Measurements from ENCODE around the gene POU3F1. TPM values are rescaled to one million over a fixed set of nuclear protein-coding genes. Genes with fewer than 3 reads are reported as not detected.

POU3F1 gene
- total RNA-seq, 1 experiment from 2014 or later, result not detected

DNA sequence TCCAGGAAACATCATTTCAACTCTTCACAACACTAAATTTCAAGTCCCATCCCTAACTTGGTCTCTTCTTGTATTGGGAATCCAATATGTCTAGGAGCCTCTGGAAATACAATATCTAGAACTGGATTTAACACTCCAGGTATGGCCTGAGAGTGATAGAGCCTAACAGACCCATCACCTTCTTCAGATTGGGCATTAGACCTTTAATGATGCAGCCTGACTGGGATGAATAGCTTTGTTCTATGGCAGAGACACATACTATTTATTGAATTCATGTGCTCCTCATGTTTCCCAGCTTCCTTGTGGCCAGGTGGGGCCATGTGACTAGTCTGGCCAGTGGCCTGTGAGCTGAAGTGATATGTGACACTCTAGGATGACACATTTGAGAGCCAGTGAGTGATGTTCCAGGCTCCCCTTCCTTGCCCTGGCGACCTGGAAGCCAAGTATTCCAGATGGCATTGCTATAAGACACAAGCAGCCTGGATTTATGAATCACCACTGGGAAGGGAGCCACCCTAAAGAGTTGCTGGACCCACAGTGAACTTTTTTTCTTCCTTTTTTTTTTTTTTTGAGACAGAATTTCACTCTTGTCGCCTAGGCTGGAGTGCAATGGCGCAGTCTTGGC lies 31.0 kb upstream of the POU3F1 start:
- no peak for DNase-seq
- Mint-ChIP-seq H3K4me1 (ENCODE audit: low read depth, unreplicated experiment) (no peaks in the 10 kb centered on the region), H3K4me3 (ENCODE audit: low read depth, unreplicated experiment) (no peak overlapping the region), H3K27ac (ENCODE audit: unreplicated experiment) (no peak overlapping the region), H3K9me3 (ENCODE audit: low read depth, unreplicated experiment) (no peaks in the 10 kb centered on the region), H3K27me3 (ENCODE audit: unreplicated experiment) (peaks cover 78% of the 10 kb centered on the region), H3K36me3 (ENCODE audit: insufficient read depth, unreplicated experiment) (no peaks in the 10 kb centered on the region)
- TF ChIP-seq, protein P1, sequence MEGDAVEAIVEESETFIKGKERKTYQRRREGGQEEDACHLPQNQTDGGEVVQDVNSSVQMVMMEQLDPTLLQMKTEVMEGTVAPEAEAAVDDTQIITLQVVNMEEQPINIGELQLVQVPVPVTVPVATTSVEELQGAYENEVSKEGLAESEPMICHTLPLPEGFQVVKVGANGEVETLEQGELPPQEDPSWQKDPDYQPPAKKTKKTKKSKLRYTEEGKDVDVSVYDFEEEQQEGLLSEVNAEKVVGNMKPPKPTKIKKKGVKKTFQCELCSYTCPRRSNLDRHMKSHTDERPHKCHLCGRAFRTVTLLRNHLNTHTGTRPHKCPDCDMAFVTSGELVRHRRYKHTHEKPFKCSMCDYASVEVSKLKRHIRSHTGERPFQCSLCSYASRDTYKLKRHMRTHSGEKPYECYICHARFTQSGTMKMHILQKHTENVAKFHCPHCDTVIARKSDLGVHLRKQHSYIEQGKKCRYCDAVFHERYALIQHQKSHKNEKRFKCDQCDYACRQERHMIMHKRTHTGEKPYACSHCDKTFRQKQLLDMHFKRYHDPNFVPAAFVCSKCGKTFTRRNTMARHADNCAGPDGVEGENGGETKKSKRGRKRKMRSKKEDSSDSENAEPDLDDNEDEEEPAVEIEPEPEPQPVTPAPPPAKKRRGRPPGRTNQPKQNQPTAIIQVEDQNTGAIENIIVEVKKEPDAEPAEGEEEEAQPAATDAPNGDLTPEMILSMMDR (IDR thresholded peaks at IDR 0.05; ENCODE audit: unreplicated experiment), result no peak
- BruUV-seq (replicated peaks), result no TSS peak
- intact Hi-C loops (cut with micrococcal nuclease; ENCODE audit: unreplicated experiment), result no loop called here
- CTCF ChIA-PET, result interaction anchor here (0.6 kb wide), 1 partner anchor 120 kb away, joined by 5 read pairs; no protein-coding TSS in a partner anchor

DNA sequence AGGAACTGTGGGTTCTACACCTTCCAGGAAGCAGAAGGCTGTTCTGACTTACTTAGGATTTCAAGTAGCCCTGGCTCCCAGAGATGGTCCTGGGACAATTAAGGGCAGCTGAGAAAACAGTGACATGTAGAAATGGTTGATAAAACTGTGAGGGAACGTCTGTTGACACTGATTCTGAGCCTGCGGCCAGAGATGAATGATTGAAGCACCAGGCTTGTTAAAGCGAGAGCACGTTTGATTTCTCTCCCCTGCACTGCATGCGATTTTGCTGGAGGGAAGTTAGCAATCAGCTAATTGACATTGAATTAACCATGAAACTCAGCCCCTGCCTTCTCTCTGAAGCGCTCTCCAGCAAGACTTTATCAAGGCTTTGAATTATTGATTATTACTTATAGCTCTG lies 29.9 kb upstream of the POU3F1 start:
- intact Hi-C loops (cut with micrococcal nuclease; ENCODE audit: unreplicated experiment), result no loop called here
- H3K36me3 Mint-ChIP-seq (ENCODE audit: insufficient read depth, unreplicated experiment), result no peaks in the 10 kb centered on the region

DNA sequence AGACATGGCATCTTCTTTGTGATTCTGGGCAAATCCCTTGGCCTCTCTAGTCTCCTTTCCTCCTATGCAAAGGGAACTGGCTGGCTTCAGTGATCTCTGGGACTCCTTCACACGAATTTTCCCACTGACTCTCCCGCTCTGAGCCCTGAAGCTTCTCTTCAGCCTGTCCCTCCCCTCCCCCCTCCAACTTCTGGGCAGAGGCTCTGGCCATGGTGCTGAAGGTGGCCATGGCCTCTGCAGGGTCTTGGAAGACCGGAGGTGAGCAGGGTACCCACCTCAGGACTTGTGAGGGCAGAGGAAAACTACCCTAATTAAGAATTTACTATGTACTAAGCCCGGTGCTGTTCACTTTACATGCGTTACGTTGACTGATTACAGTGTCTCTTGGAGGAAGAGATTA lies 29.4 kb upstream of the POU3F1 start:
- Mint-ChIP-seq H3K4me1 (ENCODE audit: low read depth, unreplicated experiment) (no peaks in the 10 kb centered on the region), H3K27me3 (ENCODE audit: unreplicated experiment) (peaks cover 78% of the 10 kb centered on the region), H3K4me3 (ENCODE audit: low read depth, unreplicated experiment) (no peak overlapping the region), H3K27ac (ENCODE audit: unreplicated experiment) (no peak overlapping the region), H3K9me3 (ENCODE audit: low read depth, unreplicated experiment) (no peaks in the 10 kb centered on the region), H3K36me3 (ENCODE audit: insufficient read depth, unreplicated experiment) (no peaks in the 10 kb centered on the region)
- TF ChIP-seq, protein P1 (IDR thresholded peaks at IDR 0.05; ENCODE audit: unreplicated experiment), result no peak
- no TSS peak for BruUV-seq (replicated peaks)
- intact Hi-C loops (cut with micrococcal nuclease; ENCODE audit: unreplicated experiment), result no loop called here
- CTCF ChIA-PET, result no interaction called here
- DNase-seq, result peak; percentile 11

More for the DNA sequence above, 29.9 kb upstream of the POU3F1 start:
- BruUV-seq (replicated peaks), result no TSS peak
- Mint-ChIP-seq H3K4me3 (ENCODE audit: low read depth, unreplicated experiment) (no peak overlapping the region), H3K27me3 (ENCODE audit: unreplicated experiment) (peaks cover 78% of the 10 kb centered on the region), H3K9me3 (ENCODE audit: low read depth, unreplicated experiment) (no peaks in the 10 kb centered on the region), H3K4me1 (ENCODE audit: low read depth, unreplicated experiment) (no peaks in the 10 kb centered on the region), H3K27ac (ENCODE audit: unreplicated experiment) (no peak overlapping the region)
- DNase-seq, result no peak
- TF ChIP-seq, protein P1 (IDR thresholded peaks at IDR 0.05; ENCODE audit: unreplicated experiment), result no peak
- CTCF ChIA-PET, result no interaction called here

DNA sequence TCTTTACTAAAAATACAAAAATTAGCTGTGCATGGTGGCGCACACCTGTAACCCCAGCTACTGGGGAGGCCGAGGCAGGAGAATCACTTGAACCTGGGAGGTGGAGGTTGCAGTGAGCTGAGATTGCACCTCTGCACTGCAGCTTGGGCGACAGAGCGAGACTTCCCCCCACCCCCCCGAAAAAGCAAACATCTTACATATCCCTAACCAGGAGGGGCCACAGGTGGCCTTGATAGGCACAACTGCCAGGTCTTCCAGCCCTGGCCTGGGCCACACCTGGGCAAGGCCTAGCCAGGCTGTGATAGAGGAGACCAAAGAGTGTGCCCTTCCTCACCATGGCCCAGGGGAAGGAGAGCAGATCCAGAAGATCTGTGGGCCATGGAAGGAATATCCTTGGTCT lies 28.6 kb upstream of the POU3F1 start:
- Mint-ChIP-seq H3K4me3 (ENCODE audit: low read depth, unreplicated experiment) (no peak overlapping the region), H3K27ac (ENCODE audit: unreplicated experiment) (no peak overlapping the region), H3K36me3 (ENCODE audit: insufficient read depth, unreplicated experiment) (no peaks in the 10 kb centered on the region), H3K27me3 (ENCODE audit: unreplicated experiment) (peaks cover 78% of the 10 kb centered on the region), H3K4me1 (ENCODE audit: low read depth, unreplicated experiment) (no peaks in the 10 kb centered on the region), H3K9me3 (ENCODE audit: low read depth, unreplicated experiment) (no peaks in the 10 kb centered on the region)
- DNase-seq, result no peak
- CTCF ChIA-PET, result interaction anchor here (0.6 kb wide), 1 partner anchor 27 kb away, joined by 4 read pairs; no protein-coding TSS in a partner anchor
- intact Hi-C loops (cut with micrococcal nuclease; ENCODE audit: unreplicated experiment), result no loop called here
- TF ChIP-seq, protein P1 (IDR thresholded peaks at IDR 0.05; ENCODE audit: unreplicated experiment), result no peak
- BruUV-seq (replicated peaks), result no TSS peak
